WTC11 (cell line): Measurements from ENCODE around the gene NUDT22. TPM values are rescaled to one million over a fixed set of nuclear protein-coding genes. Genes with fewer than 3 reads are reported as not detected.

Experiments used
- CBFB ChIP-seq: sonication (generic); formaldehyde crosslinking; IDR thresholded peaks from 2 replicates; pipeline ENCODE4 v1.8.1; 2022; ENCODE audit warnings: mild to moderate bottlenecking, low read depth, missing genetic modification reagents
- CDX4 ChIP-seq: fragments of 250-450 bp; sonication (Bioruptor Pico); IDR thresholded peaks from 2 replicates; pipeline ENCODE4 v1.9.0; 2021; ENCODE audit warnings: moderate library complexity, mild to moderate bottlenecking, inconsistent platforms, borderline replicate concordance
- CREM ChIP-seq: sonication (generic); formaldehyde crosslinking; IDR thresholded peaks from 2 replicates; pipeline ENCODE4 v1.8.1; 2022; ENCODE audit warnings: mild to moderate bottlenecking, missing genetic modification reagents, moderate library complexity
- E2F4 ChIP-seq: sonication (generic); formaldehyde crosslinking; IDR thresholded peaks from 2 replicates; pipeline ENCODE4 v1.8.1; 2022; ENCODE audit warnings: low read depth, mild to moderate bottlenecking, moderate library complexity, missing genetic modification reagents, borderline replicate concordance
- ELF4 ChIP-seq: sonication (generic); formaldehyde crosslinking; IDR thresholded peaks from 2 replicates; pipeline ENCODE4 v1.8.1; 2022; ENCODE audit warnings: low read depth, mild to moderate bottlenecking, moderate library complexity, missing genetic modification reagents
- FOXP1 ChIP-seq: sonication (generic); formaldehyde crosslinking; IDR thresholded peaks from 2 replicates; pipeline ENCODE4 v1.8.0; 2022; ENCODE audit warnings: missing genetic modification reagents, mild to moderate bottlenecking, moderate library complexity, borderline replicate concordance
- GRHL2 ChIP-seq: fragments of 250-450 bp; sonication (Bioruptor Pico); IDR thresholded peaks from 2 replicates; pipeline ENCODE4 v1.8.0; 2022; ENCODE audit warnings: mild to moderate bottlenecking, moderate library complexity; ENCODE audit not compliant: insufficient replicate concordance, severe bottlenecking
- JUN ChIP-seq: sonication (generic); formaldehyde crosslinking; IDR thresholded peaks from 2 replicates; pipeline ENCODE4 v1.8.0; 2023; ENCODE audit warnings: mild to moderate bottlenecking, missing genetic modification reagents
- OVOL2 ChIP-seq: fragments of 250-450 bp; sonication (Bioruptor Pico); IDR thresholded peaks from 2 replicates; pipeline ENCODE4 v1.9.0; 2021; ENCODE audit warnings: mild to moderate bottlenecking, borderline replicate concordance
- RORB ChIP-seq: fragments of 250-450 bp; sonication (Bioruptor Pico); IDR thresholded peaks from 2 replicates; pipeline ENCODE4 v1.9.0; 2021; ENCODE audit warnings: mild to moderate bottlenecking
- TCF7 ChIP-seq: sonication (generic); formaldehyde crosslinking; IDR thresholded peaks from 2 replicates; pipeline ENCODE4 v1.8.0; 2022; ENCODE audit warnings: mild to moderate bottlenecking, low read depth, missing genetic modification reagents, moderate library complexity
- TEAD4 ChIP-seq: sonication (generic); formaldehyde crosslinking; IDR thresholded peaks from 2 replicates; pipeline ENCODE4 v1.8.0; 2022; ENCODE audit warnings: mild to moderate bottlenecking, missing genetic modification reagents
- ZNF232 ChIP-seq: sonication (generic); formaldehyde crosslinking; IDR thresholded peaks from 2 replicates; pipeline ENCODE4 v1.8.0; 2022; ENCODE audit warnings: mild to moderate bottlenecking, missing genetic modification reagents
- ZSCAN18 ChIP-seq: fragments of 250-450 bp; sonication (Bioruptor Pico); IDR thresholded peaks from 2 replicates; pipeline ENCODE4 v2.1.2; 2022; ENCODE audit warnings: mild to moderate bottlenecking, moderate library complexity
- total RNA-seq: library from RNA; stranded (reverse); gene quantifications from 3 replicates; pipeline ENCODE4 v1.2.3, GENCODE V29; 2021
- TF ChIP-seq, protein P1 (sequence below): sonication (generic); formaldehyde crosslinking; IDR thresholded peaks from 2 replicates; pipeline ENCODE4 v1.8.0; 2022; ENCODE audit warnings: mild to moderate bottlenecking, missing genetic modification reagents
- TF ChIP-seq, protein P2 (sequence below): sonication (generic); formaldehyde crosslinking; IDR thresholded peaks from 2 replicates; pipeline ENCODE4 v1.8.0; 2023; ENCODE audit warnings: mild to moderate bottlenecking, missing genetic modification reagents
- TF ChIP-seq, protein P3 (sequence below): sonication (generic); formaldehyde crosslinking; IDR thresholded peaks from 2 replicates; pipeline ENCODE4 v1.8.1; 2022; ENCODE audit warnings: low read depth, missing genetic modification reagents, borderline replicate concordance
- TF ChIP-seq, protein P4 (sequence below): sonication (generic); formaldehyde crosslinking; IDR thresholded peaks from 2 replicates; pipeline ENCODE4 v1.8.1; 2023; ENCODE audit warnings: mild to moderate bottlenecking, moderate library complexity, missing genetic modification reagents
- TF ChIP-seq, protein P5 (sequence below): fragments of 250-450 bp; sonication (Bioruptor Pico); IDR thresholded peaks from 2 replicates; pipeline ENCODE4 v1.9.0; 2021; ENCODE audit warnings: mild to moderate bottlenecking, borderline replicate concordance
- TF ChIP-seq, protein P6 (sequence below): sonication (generic); formaldehyde crosslinking; IDR thresholded peaks from 2 replicates; pipeline ENCODE4 v1.8.1; 2023; ENCODE audit warnings: mild to moderate bottlenecking, missing genetic modification reagents, moderate library complexity

The NUDT22 gene
- total RNA-seq, 1 experiment from 2014 or later = 64.4 TPM

- TF ChIP-seq RORB (CRISPR knock-in tag) (no peak), CDX4 (CRISPR knock-in tag) (no peak), OVOL2 (CRISPR knock-in tag) (no peak), ELF4 (CRISPR knock-in tag) (no peak), GRHL2 (no peak), ZNF232 (CRISPR knock-in tag) (no peak), TEAD4 (CRISPR knock-in tag) (no peak), JUN (CRISPR knock-in tag) (no peak), TCF7 (no peak), E2F4 (CRISPR knock-in tag) (no peak), ZSCAN18 (CRISPR knock-in tag) (no peak), FOXP1 (no peak), CBFB (CRISPR knock-in tag) (no peak), CREM (CRISPR knock-in tag) (no peak)
- TF ChIP-seq, protein P1, sequence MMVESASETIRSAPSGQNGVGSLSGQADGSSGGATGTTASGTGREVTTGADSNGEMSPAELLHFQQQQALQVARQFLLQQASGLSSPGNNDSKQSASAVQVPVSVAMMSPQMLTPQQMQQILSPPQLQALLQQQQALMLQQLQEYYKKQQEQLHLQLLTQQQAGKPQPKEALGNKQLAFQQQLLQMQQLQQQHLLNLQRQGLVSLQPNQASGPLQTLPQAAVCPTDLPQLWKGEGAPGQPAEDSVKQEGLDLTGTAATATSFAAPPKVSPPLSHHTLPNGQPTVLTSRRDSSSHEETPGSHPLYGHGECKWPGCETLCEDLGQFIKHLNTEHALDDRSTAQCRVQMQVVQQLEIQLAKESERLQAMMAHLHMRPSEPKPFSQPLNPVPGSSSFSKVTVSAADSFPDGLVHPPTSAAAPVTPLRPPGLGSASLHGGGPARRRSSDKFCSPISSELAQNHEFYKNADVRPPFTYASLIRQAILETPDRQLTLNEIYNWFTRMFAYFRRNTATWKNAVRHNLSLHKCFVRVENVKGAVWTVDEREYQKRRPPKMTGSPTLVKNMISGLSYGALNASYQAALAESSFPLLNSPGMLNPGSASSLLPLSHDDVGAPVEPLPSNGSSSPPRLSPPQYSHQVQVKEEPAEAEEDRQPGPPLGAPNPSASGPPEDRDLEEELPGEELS (CRISPR knock-in tag) = no peak
- TF ChIP-seq, protein P2, sequence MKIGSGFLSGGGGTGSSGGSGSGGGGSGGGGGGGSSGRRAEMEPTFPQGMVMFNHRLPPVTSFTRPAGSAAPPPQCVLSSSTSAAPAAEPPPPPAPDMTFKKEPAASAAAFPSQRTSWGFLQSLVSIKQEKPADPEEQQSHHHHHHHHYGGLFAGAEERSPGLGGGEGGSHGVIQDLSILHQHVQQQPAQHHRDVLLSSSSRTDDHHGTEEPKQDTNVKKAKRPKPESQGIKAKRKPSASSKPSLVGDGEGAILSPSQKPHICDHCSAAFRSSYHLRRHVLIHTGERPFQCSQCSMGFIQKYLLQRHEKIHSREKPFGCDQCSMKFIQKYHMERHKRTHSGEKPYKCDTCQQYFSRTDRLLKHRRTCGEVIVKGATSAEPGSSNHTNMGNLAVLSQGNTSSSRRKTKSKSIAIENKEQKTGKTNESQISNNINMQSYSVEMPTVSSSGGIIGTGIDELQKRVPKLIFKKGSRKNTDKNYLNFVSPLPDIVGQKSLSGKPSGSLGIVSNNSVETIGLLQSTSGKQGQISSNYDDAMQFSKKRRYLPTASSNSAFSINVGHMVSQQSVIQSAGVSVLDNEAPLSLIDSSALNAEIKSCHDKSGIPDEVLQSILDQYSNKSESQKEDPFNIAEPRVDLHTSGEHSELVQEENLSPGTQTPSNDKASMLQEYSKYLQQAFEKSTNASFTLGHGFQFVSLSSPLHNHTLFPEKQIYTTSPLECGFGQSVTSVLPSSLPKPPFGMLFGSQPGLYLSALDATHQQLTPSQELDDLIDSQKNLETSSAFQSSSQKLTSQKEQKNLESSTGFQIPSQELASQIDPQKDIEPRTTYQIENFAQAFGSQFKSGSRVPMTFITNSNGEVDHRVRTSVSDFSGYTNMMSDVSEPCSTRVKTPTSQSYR (CRISPR knock-in tag) = 0 out of 2 replicates have a peak, but pooled peaks have one; percentile 33
- TF ChIP-seq, protein P3, sequence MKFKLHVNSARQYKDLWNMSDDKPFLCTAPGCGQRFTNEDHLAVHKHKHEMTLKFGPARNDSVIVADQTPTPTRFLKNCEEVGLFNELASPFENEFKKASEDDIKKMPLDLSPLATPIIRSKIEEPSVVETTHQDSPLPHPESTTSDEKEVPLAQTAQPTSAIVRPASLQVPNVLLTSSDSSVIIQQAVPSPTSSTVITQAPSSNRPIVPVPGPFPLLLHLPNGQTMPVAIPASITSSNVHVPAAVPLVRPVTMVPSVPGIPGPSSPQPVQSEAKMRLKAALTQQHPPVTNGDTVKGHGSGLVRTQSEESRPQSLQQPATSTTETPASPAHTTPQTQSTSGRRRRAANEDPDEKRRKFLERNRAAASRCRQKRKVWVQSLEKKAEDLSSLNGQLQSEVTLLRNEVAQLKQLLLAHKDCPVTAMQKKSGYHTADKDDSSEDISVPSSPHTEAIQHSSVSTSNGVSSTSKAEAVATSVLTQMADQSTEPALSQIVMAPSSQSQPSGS (CRISPR knock-in tag) = no peak
- TF ChIP-seq, protein P4, sequence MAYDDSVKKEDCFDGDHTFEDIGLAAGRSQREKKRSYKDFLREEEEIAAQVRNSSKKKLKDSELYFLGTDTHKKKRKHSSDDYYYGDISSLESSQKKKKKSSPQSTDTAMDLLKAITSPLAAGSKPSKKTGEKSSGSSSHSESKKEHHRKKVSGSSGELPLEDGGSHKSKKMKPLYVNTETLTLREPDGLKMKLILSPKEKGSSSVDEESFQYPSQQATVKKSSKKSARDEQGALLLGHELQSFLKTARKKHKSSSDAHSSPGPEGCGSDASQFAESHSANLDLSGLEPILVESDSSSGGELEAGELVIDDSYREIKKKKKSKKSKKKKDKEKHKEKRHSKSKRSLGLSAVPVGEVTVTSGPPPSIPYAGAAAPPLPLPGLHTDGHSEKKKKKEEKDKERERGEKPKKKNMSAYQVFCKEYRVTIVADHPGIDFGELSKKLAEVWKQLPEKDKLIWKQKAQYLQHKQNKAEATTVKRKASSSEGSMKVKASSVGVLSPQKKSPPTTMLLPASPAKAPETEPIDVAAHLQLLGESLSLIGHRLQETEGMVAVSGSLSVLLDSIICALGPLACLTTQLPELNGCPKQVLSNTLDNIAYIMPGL (CRISPR knock-in tag) = 0 out of 2 replicates have a peak, but pooled peaks have one; percentile 53
- TF ChIP-seq, protein P5, sequence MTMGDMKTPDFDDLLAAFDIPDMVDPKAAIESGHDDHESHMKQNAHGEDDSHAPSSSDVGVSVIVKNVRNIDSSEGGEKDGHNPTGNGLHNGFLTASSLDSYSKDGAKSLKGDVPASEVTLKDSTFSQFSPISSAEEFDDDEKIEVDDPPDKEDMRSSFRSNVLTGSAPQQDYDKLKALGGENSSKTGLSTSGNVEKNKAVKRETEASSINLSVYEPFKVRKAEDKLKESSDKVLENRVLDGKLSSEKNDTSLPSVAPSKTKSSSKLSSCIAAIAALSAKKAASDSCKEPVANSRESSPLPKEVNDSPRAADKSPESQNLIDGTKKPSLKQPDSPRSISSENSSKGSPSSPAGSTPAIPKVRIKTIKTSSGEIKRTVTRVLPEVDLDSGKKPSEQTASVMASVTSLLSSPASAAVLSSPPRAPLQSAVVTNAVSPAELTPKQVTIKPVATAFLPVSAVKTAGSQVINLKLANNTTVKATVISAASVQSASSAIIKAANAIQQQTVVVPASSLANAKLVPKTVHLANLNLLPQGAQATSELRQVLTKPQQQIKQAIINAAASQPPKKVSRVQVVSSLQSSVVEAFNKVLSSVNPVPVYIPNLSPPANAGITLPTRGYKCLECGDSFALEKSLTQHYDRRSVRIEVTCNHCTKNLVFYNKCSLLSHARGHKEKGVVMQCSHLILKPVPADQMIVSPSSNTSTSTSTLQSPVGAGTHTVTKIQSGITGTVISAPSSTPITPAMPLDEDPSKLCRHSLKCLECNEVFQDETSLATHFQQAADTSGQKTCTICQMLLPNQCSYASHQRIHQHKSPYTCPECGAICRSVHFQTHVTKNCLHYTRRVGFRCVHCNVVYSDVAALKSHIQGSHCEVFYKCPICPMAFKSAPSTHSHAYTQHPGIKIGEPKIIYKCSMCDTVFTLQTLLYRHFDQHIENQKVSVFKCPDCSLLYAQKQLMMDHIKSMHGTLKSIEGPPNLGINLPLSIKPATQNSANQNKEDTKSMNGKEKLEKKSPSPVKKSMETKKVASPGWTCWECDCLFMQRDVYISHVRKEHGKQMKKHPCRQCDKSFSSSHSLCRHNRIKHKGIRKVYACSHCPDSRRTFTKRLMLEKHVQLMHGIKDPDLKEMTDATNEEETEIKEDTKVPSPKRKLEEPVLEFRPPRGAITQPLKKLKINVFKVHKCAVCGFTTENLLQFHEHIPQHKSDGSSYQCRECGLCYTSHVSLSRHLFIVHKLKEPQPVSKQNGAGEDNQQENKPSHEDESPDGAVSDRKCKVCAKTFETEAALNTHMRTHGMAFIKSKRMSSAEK (CRISPR knock-in tag) = no peak
- TF ChIP-seq, protein P6, sequence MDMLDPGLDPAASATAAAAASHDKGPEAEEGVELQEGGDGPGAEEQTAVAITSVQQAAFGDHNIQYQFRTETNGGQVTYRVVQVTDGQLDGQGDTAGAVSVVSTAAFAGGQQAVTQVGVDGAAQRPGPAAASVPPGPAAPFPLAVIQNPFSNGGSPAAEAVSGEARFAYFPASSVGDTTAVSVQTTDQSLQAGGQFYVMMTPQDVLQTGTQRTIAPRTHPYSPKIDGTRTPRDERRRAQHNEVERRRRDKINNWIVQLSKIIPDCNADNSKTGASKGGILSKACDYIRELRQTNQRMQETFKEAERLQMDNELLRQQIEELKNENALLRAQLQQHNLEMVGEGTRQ = no peak
Measured at GRCh38 chr11:64252003-64252872, 26.2 kb downstream of the NUDT22 start (continued).
